GM20000 (cell line): ENCODE measurements around the gene NMUR1.

Experiments
- DNase-seq: peaks from one replicate; pipeline ENCODE4 v3.0.0; 2012; ENCODE audit warnings: low spot score
- CTCF ChIP-seq: IDR thresholded peaks from 2 replicates; pipeline ENCODE4 v1.5.1; 2012; ENCODE audit warnings: mild to moderate bottlenecking, control low read depth; ENCODE audit errors: extremely low read depth, missing control alignments

NMUR1 gene

GRCh38 chr2:231539991-231540390 is 9.7 kb upstream of the NMUR1 start:
- no peak for DNase-seq
- TF ChIP-seq CTCF = no peak

- TF ChIP-seq CTCF = no peak
- DNase-seq = no peak
Measured at GRCh38 chr2:231535961-231536360, 5.7 kb upstream of the NMUR1 start.

GRCh38 chr2:231533777-231534125 is 3.5 kb upstream of the NMUR1 start:
- TF ChIP-seq CTCF = no peak
- no peak for DNase-seq

GRCh38 chr2:231533086-231533776 is 3.0 kb upstream of the NMUR1 start:
- no peak for TF ChIP-seq CTCF
- DNase-seq = no peak

- DNase-seq = no peak
- TF ChIP-seq CTCF = no peak
Measured at GRCh38 chr2:231532756-231533035, 2.5 kb upstream of the NMUR1 start.

- no peak for TF ChIP-seq CTCF
- no peak for DNase-seq
Measured at GRCh38 chr2:231531883-231532755, 1.9 kb upstream of the NMUR1 start.

GRCh38 chr2:231531466-231531865 is 1.2 kb upstream of the NMUR1 start:
- TF ChIP-seq CTCF = no peak
- DNase-seq = no peak
